B cell (primary cell): Measurements from ENCODE around the gene BRSK1.

ENCODE experiments used
- CTCF ChIP-seq: fragments of 200-600 bp; IDR thresholded peaks from one replicate; pipeline ENCODE4 v1.8.0; 2022; ENCODE audit warnings: antibody characterized with exemption, mild to moderate bottlenecking
- EZH2 ChIP-seq: IDR thresholded peaks from 2 replicates; pipeline ENCODE4 v1.6.1; 2012; ENCODE audit warnings: borderline replicate concordance, low read depth, mild to moderate bottlenecking, moderate library complexity, low read length; ENCODE audit not compliant: insufficient read depth, poor library complexity, severe bottlenecking

GRCh38 chr19:55238030-55238429 lies 45.8 kb upstream of the BRSK1 start:
- TF ChIP-seq CTCF (no peak), EZH2 (no peak)
